ENCODE measurements around the gene ANKMY2. TPM values are rescaled to one million over a fixed set of nuclear protein-coding genes. Genes with fewer than 3 reads are reported as not detected.

Gene ANKMY2
- total RNA-seq, 3 donors from 2014 or later (not counting 1 experiment from before 2014, with no cell fraction given), result 15.5 to 21.4 (median 19.4) TPM

GRCh38 chr7:16564023-16564380 lies 81.6 kb downstream of the ANKMY2 start:
- Mint-ChIP-seq H3K4me1 (peaks cover 27% of the 10 kb centered on the region in 2 donors), H3K27ac (peak overlapping the region; percentile 78), H3K9me3 (no peaks in the 10 kb centered on the region), H3K27me3 (ENCODE audit: low read depth in 2 of 2) (peaks cover 9 to 17% of the 10 kb centered on the region in 2 donors), H3K36me3 (no peaks in the 10 kb centered on the region), H3K4me3 (no peak overlapping the region)
- ATAC-seq (peak; percentile 24 to 72 (median 68)), DNase-seq (peak in 1 of 2 donors; percentile 20)
- Histone ChIP-seq H3K4me3 (ENCODE audit: low read length) (no peak overlapping the region), H3K27ac (ENCODE audit: low read length) (no peak overlapping the region), H3K27me3 (ENCODE audit: control insufficient read depth, insufficient read depth, low read length) (no peaks in the 10 kb centered on the region), H3K9me3 (ENCODE audit: control insufficient read depth, insufficient read depth, low read length) (no peaks in the 10 kb centered on the region), H3K4me1 (ENCODE audit: control insufficient read depth, insufficient read depth, low read length) (no peaks in the 10 kb centered on the region), H3K36me3 (ENCODE audit: control insufficient read depth, insufficient read depth, low read length) (no peaks in the 10 kb centered on the region)
- TF ChIP-seq CTCF (IDR thresholded peaks at IDR 0.05), result no peak
- intact Hi-C loops (cut with micrococcal nuclease), result loop anchor here (10.0 kb wide), 1 partner anchor 81 kb away; the partner anchor contains the start of genes ANKMY2 and BZW2
- 85% methylated on average over 3 of the region's 4 CpGs for WGBS (ENCODE audit: insufficient coverage)

- Histone ChIP-seq H3K27ac (ENCODE audit: low read length) (no peak overlapping the region), H3K4me1 (ENCODE audit: control insufficient read depth, insufficient read depth, low read length) (no peaks in the 10 kb centered on the region), H3K9me3 (ENCODE audit: control insufficient read depth, insufficient read depth, low read length) (no peaks in the 10 kb centered on the region), H3K36me3 (ENCODE audit: control insufficient read depth, insufficient read depth, low read length) (no peaks in the 10 kb centered on the region), H3K27me3 (ENCODE audit: control insufficient read depth, insufficient read depth, low read length) (no peaks in the 10 kb centered on the region), H3K4me3 (ENCODE audit: low read length) (peak overlapping the region; percentile 36)
- 18% methylated on average over 3 of the region's 5 CpGs for WGBS (ENCODE audit: insufficient coverage)
- DNase-seq (peak in 1 of 2 donors; percentile 29), ATAC-seq (peak in 2 of 3 donors; percentile 68)
- H3K4me3 Mint-ChIP-seq, result peak overlapping the region; percentile 79
- TF ChIP-seq CTCF (IDR thresholded peaks at IDR 0.05), result no peak
- no peaks in the 10 kb centered on the region for H3K36me3 Mint-ChIP-seq
- H3K27me3 Mint-ChIP-seq (ENCODE audit: low read depth in 2 of 2), result peaks cover 7 to 13% of the 10 kb centered on the region in 2 donors
- no peaks in the 10 kb centered on the region for H3K9me3 Mint-ChIP-seq
- peak overlapping the region; percentile 78 for H3K27ac Mint-ChIP-seq
- intact Hi-C loops (cut with micrococcal nuclease), result loop anchor here (10.0 kb wide), 1 partner anchor 81 kb away; the partner anchor contains the start of genes ANKMY2 and BZW2
- H3K4me1 Mint-ChIP-seq, result peaks cover 27% of the 10 kb centered on the region in 2 donors
Observed at GRCh38 chr7:16563281-16564022, 82.1 kb downstream of the ANKMY2 start.

- Mint-ChIP-seq H3K27ac (peak overlapping the region; percentile 78), H3K27me3 (ENCODE audit: low read depth in 2 of 2) (peaks cover 6 to 7% of the 10 kb centered on the region in 2 donors)
- intact Hi-C loops (cut with micrococcal nuclease), result loop anchor here (10.0 kb wide), 1 partner anchor 82 kb away; the partner anchor contains the start of genes ANKMY2 and BZW2
Observed at GRCh38 chr7:16562456-16563220, 82.9 kb downstream of the ANKMY2 start.

More at GRCh38 chr7:16562456-16563220, 82.9 kb downstream of the ANKMY2 start:
- DNase-seq, result no peak
- H3K4me3 ChIP-seq (ENCODE audit: low read length), result peak overlapping the region; percentile 36
- Mint-ChIP-seq H3K36me3 (no peaks in the 10 kb centered on the region), H3K9me3 (no peaks in the 10 kb centered on the region), H3K4me1 (peaks cover 27% of the 10 kb centered on the region in 2 donors), H3K4me3 (peak overlapping the region; percentile 79)
- H3K36me3 ChIP-seq (ENCODE audit: control insufficient read depth, insufficient read depth, low read length), result no peaks in the 10 kb centered on the region
- no peak for TF ChIP-seq CTCF (IDR thresholded peaks at IDR 0.05)
- no peak for ATAC-seq
- H3K27me3 ChIP-seq (ENCODE audit: control insufficient read depth, insufficient read depth, low read length), result no peaks in the 10 kb centered on the region
- H3K27ac ChIP-seq (ENCODE audit: low read length), result no peak overlapping the region
- no peaks in the 10 kb centered on the region for H3K4me1 ChIP-seq (ENCODE audit: control insufficient read depth, insufficient read depth, low read length)
- H3K9me3 ChIP-seq (ENCODE audit: control insufficient read depth, insufficient read depth, low read length), result no peaks in the 10 kb centered on the region
- WGBS (ENCODE audit: insufficient coverage), result 90% methylated on average over 6 of the region's 9 CpGs
